Measurements from ENCODE around the gene PLET1.
A peak's percentile ranks its signal among the peaks of the same experiment; 100 is the strongest.

Gene PLET1, protein sequence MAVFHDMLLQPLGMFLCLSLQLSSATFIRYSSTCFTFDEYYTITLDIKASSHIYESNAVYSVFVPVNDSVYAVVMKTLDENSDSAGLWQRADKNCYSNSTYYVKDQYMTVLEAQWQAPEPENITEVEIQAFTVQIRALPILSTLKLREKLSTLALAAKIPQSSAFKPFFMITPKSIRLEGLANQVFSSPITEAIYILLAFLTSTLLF

DNA sequence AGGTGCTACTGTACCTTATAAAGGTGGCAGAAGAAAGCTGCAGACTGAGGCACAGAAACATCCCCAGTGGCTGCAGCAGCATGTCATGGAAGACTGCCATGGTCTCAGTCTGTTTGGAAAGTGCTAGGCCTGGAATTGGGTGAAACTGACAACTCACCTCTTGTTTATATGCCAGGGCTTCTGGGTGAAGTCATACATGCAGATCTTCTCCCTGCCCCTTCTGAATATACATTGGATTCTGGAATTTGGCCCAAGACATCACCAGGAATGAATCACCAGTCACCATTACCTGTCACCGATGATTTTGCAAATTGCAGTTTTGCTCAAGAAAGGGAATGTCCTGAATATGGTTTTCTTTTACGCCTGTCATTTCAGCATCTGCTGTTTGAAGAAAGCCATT is at the start of gene PLET1:
Gene PLET1 (minus strand): TSS at position 371 of the 400 bp plus-strand sequence. CDS start 271 bp downstream, at position 100.
- DNase-seq (ENCODE audit: low read depth in 2 of 2), result no peak

DNA sequence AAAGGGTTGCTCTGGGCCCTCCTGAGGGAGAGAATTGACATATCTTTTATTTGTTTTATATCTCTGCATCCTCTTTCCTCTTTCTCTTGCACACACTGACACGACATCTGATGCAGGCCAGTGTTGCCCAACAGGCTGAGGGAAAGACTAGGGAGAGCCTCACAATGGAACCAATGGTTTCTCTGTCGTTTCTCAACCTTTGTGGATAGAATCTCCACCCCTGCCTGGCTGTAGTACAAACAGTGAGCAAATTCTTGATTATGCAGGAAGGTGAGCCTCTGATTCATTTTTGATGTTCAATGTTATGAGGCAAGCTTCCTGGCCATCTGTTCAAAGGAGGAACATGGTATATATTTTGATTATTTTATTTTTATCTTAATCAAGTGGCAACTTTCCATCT is 49.8 kb upstream of the PLET1 start:
- DNase-seq (ENCODE audit: low read depth in 2 of 2), result no peak

GRCh38 chr11:112308651-112309050 is 48.0 kb upstream of the PLET1 start:
- no peak for DNase-seq (ENCODE audit: low read depth in 2 of 2)

- no peak for DNase-seq (ENCODE audit: low read depth in 2 of 2)
Measured at GRCh38 chr11:112307616-112308015, 47.0 kb upstream of the PLET1 start.

DNA sequence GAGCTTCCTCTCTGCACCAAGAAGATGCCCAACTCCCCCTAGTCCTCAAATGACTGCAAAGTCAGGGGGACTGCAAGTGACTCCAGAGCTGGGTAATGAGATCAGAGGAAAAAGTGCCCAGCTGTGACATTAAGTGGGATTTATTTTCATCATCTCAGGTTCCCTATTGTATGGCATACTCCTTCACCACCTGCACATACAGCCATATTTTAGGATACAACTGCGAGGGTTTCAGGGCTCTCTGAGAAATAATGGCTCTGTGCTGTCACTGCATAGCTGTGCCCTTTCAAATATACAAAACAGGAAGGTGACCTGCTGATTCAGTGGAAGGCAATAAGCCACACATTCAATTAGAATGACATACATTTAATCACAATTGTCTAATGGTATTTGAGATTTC is 45.6 kb upstream of the PLET1 start:
- DNase-seq (ENCODE audit: low read depth in 2 of 2), result no peak

GRCh38 chr11:112304914-112305313 is 44.3 kb upstream of the PLET1 start:
- DNase-seq (ENCODE audit: low read depth in 2 of 2), result no peak

DNA sequence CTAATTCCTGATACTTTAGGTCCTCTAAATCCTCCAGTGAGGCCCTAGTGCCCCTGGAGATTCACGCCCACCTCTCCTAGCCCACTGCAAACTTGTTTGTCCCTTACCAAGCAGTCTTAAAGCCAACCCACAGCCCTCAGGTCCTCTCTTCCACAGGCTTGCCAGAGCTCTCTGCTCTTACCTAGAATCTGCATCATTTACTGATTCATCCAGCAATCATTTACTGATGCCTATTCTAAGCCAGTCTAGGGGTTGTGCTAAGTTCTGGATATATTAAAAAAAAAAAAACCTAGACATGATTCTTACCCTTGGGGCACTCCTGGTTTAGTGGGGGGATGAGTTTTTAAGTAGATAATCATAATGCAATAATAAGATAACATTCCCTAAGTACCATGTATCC is 43.0 kb upstream of the PLET1 start:
- DNase-seq (ENCODE audit: low read depth in 2 of 2), result no peak

DNA sequence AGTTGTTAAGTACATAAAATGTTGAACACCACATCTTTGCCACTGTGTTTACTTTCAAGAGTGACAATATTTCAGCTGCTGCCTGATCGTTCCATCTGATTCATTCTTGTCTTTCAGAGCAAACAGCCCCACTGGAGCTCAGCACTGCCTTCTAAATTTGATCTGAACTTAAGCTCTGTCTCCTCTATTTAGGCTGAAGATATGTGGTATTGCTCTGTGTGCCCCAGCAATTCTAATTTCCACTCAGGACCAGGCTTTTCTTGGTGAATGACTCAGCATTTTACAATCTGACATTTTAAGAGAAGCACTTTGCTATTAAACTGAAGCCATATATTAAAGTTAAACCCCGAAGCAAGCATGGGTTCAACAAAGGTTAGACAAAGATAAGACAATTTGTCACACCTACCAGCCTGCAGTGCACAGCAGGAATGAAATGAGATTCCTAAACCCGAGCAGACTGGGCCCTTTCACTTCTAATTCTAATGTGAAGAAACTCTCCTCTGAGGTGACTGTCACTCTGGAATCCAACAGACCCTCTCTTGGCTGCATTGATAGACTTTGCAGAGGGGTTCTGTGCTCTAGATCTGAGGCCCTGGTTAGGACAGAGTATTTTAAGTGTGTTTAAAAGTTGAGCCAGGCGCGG is 41.7 kb upstream of the PLET1 start:
- no peak for DNase-seq (ENCODE audit: low read depth in 2 of 2)

DNA sequence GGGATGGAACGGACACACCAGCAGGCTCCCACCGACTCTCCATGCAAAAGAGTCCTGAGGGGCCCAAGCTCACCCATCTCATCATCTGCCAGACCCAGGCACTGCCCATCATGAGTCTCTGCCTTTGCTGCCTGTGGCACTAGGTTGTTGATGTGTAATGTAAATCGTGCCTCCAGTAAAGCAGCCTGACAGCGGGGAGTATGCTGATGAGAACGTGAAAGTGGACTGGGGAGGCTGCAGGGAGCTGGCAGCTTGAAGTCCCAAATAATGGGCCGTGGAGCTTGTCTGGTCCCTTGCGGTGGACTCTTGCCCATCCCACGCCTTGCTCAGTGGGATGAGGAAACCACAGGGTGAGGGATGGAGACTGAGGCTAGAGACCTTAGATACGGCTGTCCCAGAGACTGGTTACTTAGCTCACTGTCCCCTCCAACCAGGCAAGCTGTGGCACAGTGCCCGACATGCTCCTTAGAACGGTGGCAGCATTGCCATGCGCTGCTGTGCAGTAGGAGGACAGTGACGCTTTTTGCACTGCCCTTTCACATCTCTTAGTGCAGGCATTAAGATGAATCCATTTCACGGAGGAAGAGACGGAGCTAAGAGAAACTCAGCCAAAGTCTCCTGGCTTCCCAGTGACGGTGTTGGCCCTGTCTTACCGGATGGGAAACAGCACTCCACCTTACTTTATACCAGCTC is 39.6 kb upstream of the PLET1 start:
- DNase-seq (ENCODE audit: low read depth in 2 of 2), result no peak

DNA sequence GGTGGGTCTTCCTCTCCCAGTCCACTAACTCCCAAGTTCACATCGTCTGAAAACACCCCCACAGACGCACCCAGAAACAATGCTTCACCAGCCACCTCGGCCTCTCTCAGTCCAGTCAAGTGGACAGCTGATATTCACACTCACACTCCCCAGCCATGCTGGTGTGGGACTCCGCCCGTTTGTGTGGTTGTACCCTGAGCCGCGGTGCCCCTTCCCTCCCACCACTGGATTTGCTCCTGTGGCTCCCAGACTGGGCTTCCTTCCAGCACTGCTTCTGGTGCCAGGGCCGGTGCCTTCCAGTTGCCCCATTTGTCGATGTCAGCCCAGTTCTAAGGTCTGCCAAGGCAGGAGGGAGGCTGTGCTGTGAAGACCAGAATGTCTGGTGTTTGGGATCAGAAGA is 37.9 kb upstream of the PLET1 start:
- DNase-seq (ENCODE audit: low read depth in 2 of 2), result no peak

DNA sequence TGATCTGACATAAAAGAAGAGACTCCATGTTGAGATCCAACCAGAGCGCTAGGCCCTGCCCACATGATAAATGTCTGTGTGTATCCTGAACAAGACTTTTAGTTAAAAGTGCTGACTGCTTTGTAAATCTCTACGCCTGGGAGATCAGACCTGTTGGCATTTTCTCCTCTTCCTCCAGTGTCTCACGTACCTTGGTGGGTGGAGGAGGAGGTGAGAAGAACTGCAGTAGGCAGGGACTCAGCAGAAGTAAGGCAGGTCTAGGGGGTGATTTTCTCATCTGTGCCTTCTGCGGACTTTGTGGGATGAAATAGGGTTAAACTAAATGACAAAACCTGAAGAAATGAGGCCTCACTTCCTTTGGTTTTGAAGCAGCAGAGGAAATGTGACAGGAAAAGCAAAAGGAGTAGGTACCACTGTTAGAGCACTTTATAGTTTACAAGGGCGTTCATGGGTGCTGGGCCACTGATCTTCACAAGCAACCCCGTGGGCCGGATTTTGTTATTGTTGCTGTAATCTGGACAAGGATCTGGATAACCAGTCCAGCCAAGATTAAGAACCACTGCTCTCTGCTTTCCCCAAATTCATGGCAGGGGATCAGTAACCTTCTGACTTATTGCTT is 36.7 kb upstream of the PLET1 start:
- no peak for DNase-seq (ENCODE audit: low read depth in 2 of 2)

DNA sequence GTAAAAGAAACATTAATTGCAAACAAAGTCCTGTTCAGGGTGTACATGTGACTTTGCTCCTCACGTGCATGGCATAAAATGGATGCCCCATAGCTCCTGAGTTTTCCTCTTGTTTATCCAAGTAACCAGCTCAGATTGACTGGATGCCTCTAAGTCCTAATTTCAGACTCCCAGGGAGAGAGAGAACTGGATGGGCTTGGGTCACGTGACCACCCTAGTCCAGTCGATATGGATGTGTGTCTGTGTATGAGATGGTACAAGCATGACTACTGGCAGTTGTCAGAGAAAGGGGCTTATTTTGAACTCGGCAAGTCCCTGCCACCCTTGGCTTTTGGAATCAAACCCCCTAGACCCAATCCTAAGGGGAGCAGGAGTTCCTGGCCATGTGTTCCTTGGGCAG is 35.4 kb upstream of the PLET1 start:
- no peak for DNase-seq (ENCODE audit: low read depth in 2 of 2)

DNA sequence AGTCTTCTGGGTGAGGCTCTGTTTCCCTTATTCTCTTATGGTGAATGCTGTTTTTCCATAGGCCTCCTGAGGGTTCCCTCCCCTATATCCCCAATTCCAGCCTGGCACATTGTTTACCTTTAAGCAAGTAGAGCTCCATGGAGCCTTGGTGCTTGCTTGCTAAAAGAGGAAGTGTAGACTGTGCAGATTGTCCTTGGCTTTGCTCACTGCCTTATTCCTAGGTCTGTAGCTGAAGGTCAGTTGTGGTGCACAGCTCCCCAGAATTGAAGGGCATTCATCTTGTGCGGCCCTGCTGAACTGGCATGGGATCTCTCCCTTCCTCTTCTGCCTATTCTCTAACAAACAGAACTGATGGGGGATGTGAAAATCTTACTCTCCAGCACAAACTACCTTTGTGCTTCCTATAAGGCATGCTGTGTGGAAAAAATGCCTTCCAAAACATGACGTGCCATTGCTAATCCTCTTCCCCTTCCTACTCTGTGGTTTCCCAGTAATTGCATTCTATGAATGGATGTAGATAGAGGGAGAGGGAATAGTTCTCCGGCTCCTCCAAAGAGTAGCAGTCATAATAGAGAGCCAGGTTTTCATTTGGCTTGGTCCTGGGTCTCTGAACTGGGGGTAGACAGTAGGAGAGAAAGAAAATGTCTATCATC is 34.2 kb upstream of the PLET1 start:
- DNase-seq (ENCODE audit: low read depth in 2 of 2), result no peak

GRCh38 chr11:112293614-112294013 is 33.0 kb upstream of the PLET1 start:
- no peak for DNase-seq (ENCODE audit: low read depth in 2 of 2)

- peak; percentile 74 to 78 for DNase-seq (ENCODE audit: low read depth in 2 of 2)
Measured at GRCh38 chr11:112292785-112293407, 32.2 kb upstream of the PLET1 start.

DNA sequence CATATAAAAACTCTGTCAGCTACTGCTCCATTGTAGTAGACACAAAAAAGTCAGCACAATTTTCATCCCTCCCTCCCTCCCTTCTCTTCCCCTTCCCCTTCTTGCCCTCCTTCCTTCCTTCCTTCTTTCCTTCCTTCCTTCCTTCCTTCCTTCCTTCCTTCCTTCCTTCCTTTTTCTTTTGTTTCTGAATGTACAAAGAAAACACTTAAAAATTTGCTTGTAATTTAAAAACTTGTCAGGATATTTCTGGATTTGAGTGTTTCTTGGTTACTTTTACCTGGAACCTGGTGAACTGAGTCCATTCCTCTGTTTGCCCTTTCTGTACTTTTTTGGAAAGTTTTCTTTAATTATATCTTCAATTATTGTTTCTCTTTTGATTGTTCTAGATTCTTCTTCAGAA is 31.5 kb upstream of the PLET1 start:
- no peak for DNase-seq (ENCODE audit: low read depth in 2 of 2)

DNA sequence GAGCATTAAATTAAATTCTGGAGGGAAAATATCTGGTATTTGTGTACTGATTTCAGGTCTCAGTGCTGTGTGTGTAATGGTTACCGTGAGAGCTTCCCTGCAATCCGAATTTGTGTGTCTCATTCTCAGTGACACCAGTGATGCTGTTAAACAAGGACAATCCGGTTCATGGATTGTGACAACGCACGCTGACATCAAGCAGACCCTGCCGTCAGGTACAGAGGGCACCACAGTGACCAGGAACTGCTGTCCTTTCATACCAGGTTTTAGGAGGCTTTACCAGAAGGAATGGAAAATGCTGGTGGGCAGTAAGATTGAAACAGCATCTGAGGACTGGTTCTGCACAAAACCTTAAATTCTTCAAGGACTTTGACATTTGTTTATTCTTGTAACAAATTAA is 30.5 kb upstream of the PLET1 start:
- no peak for DNase-seq (ENCODE audit: low read depth in 2 of 2)

GRCh38 chr11:112290493-112290850 is 29.8 kb upstream of the PLET1 start:
- DNase-seq (ENCODE audit: low read depth in 2 of 2), result no peak

DNA sequence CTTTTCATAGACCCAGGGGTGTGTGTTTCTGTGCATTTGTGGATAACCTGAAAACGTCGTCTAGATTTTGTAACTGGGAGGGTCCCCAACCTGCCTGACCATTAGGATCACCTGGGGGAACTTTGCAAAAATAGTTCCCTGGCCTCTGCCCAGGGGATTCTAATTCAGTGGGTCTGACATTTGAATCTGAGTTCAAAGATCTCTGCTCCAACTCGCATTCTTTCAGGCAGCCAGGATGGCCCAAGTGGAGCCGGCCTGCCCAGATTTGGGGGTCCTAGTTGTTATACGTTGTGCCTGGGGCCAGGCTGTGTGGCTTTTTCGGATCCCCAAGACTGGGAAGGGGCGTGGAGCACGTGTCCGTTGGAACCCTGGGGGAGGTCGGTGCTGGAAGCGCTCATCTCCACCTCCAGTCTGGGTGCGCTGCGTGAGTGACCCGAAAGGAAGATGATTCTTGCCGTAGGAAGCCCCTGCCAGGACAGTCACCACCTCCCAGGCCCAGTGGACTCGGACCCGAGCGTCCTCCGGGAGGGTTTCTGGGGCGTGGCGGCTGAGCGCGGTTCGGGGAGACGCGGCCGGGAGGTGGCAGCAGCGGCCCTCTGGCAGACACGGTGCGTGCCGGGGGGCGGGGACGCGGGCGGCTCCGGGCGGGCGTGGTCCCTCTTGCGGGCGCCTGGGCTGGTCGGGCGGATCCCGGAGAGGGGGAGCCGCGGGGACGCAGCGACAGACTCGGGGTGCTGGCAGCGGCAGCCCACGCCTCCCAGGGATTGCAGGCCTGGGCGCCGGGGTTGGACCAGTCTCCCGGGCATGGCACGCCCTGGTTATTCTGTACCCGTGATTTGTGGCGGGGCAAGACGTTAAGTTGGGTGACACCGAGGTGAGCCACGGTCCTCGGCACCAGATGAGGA is 29.2 kb upstream of the PLET1 start:
- DNase-seq (ENCODE audit: low read depth in 2 of 2), result no peak

GRCh38 chr11:112288021-112288420 is 27.4 kb upstream of the PLET1 start:
- DNase-seq (ENCODE audit: low read depth in 2 of 2), result no peak

DNA sequence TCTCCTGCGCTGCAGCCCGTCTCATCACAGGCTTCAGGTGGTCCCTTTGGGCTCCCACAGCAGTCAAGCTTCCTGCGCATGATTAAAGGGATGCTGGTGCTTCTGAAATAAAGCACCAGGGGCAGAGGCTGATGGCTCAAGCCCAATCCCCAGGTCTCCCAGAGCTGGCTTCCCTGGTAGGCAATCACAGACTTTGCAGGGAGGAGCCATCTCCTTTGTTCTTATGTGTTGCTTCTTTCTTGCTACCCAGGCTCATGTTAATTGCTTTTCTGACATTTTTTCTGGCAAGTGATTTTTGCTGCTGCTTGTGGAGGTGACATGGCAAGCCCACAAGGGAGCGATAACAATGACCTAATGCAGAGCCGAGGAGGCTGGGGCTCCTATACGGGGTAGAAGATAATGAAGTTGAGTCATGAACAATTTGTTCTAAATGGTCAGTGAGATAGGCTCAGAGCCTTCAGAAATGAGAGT is 25.2 kb upstream of the PLET1 start:
- DNase-seq (ENCODE audit: low read depth in 2 of 2), result no peak

All from fibroblast of skin of left quadriceps (primary cell).